PC-3 (cell line): ENCODE data around the gene MED13. TPM values are rescaled to one million over a fixed set of nuclear protein-coding genes. Genes with fewer than 3 reads are reported as not detected.
"Not testable (repeated sequence)": the region's sequence is repeated elsewhere in the genome, so short reads cannot be mapped to it uniquely, and the experiment has no call there.

Source experiments
- ATAC-seq: fragments of 200-7000 bp; cut with Tn5 transposase; 2 replicates; pipeline ENCODE4 v1.9.1; 2020; ENCODE audit warnings: mild to moderate bottlenecking, moderate library complexity
- BruUV-seq: library from RNA; stranded (reverse); fragments of 400-500 nt; replicated peaks from 2 replicates; lab custom pipeline; 2021; lab: Mats Ljungman, UMichigan
- CTCF ChIA-PET: fragments of 300-600 bp; sonication (Branson Sonifier 250); formaldehyde crosslinking; loops from one replicate; lab custom pipeline; 2022; ENCODE audit warnings: antibody characterized with exemption; lab: Charles Lee
- POLR2A ChIA-PET: fragments of 300-600 bp; sonication (Branson Sonifier 250); formaldehyde crosslinking; loops from one replicate; lab custom pipeline; 2022; ENCODE audit warnings: antibody characterized with exemption; ENCODE audit not compliant: unreplicated experiment; lab: Charles Lee
- DNase-seq: peaks from one replicate; pipeline ENCODE4 v3.0.0-alpha.2; 2015
- H2AFZ ChIP-seq: fragments of 300-600 bp; sonication (generic); 2 replicates; pipeline ENCODE4 v1.6.0; 2016; ENCODE audit warnings: antibody characterized with exemption, low read length
- H3F3A ChIP-seq: fragments of 300-600 bp; sonication (generic); one replicate; pipeline ENCODE4 v1.6.0; 2017; ENCODE audit warnings: antibody characterized with exemption, low read length, control low read depth, mild to moderate bottlenecking; ENCODE audit not compliant: unreplicated experiment
- H3K27ac ChIP-seq: fragments of 300-600 bp; sonication (generic); 2 replicates; pipeline ENCODE4 v1.5.1; 2016; ENCODE audit warnings: mild to moderate bottlenecking, low read length
- H3K27me3 ChIP-seq: fragments of 300-600 bp; sonication (generic); 2 replicates; pipeline ENCODE4 v1.6.1; 2016; ENCODE audit warnings: low read length, mixed read lengths
- H3K36me3 ChIP-seq: fragments of 300-600 bp; sonication (generic); 2 replicates; pipeline ENCODE4 v1.6.1; 2016; ENCODE audit warnings: low read depth, mixed run types, low read length, mixed read lengths
- H3K4me1 ChIP-seq: fragments of 300-600 bp; sonication (generic); 2 replicates; pipeline ENCODE4 v1.5.1; 2016; ENCODE audit warnings: low read length; ENCODE audit not compliant: insufficient read depth
- H3K4me2 ChIP-seq: fragments of 300-600 bp; sonication (generic); 2 replicates; pipeline ENCODE4 v1.6.0; 2016; ENCODE audit warnings: low read length
- H3K4me3 ChIP-seq: fragments of 300-600 bp; sonication (generic); 2 replicates; pipeline ENCODE4 v1.5.1; 2016; ENCODE audit warnings: mild to moderate bottlenecking, low read length, mixed read lengths
- H3K79me2 ChIP-seq: fragments of 300-600 bp; sonication (generic); 2 replicates; pipeline ENCODE4 v1.6.1; 2017; ENCODE audit warnings: low read length, mixed read lengths
- H3K9ac ChIP-seq: fragments of 300-600 bp; sonication (generic); 2 replicates; pipeline ENCODE4 v1.6.0; 2016; ENCODE audit warnings: mild to moderate bottlenecking, low read length
- H3K9me2 ChIP-seq: fragments of 300-600 bp; sonication (generic); replicated peaks from 2 replicates; pipeline ENCODE4 v1.6.1; 2016; ENCODE audit warnings: mixed run types, low read length, mixed read lengths
- H3K9me3 ChIP-seq: fragments of 300-600 bp; sonication (generic); 2 replicates; pipeline ENCODE4 v1.6.1; 2016; ENCODE audit warnings: low read length, mixed read lengths
- H4K20me1 ChIP-seq: fragments of 300-600 bp; sonication (generic); 2 replicates; pipeline ENCODE4 v1.6.1; 2016; ENCODE audit warnings: low read length, mixed read lengths
- CTCF ChIP-seq: fragments of 300-600 bp; sonication (generic); conservative IDR thresholded peaks from 2 replicates; pipeline ENCODE4 v1.5.1; 2017; ENCODE audit warnings: antibody characterized with exemption, low read depth, mild to moderate bottlenecking, low read length
- EZH2 ChIP-seq: fragments of 300-600 bp; sonication (generic); IDR thresholded peaks from one replicate; pipeline ENCODE4 v1.6.1; 2017; ENCODE audit warnings: antibody characterized with exemption, mild to moderate bottlenecking, low read length; ENCODE audit not compliant: unreplicated experiment
- EZH2phosphoT487 ChIP-seq: fragments of 300-600 bp; sonication (generic); IDR thresholded peaks from 2 replicates; pipeline ENCODE4 v1.6.1; 2018; ENCODE audit warnings: mild to moderate bottlenecking, antibody characterized with exemption, low read length, borderline replicate concordance
- intact Hi-C: fragments of 100-400 bp; cut with micrococcal nuclease; formaldehyde crosslinking; loops from 2 replicates; pipeline ENCODE4 v1.9.0; 2023
- total RNA-seq: library from RNA; depleted of rRNA; stranded (reverse); fragments of >200 nt; gene quantifications from 2 replicates; pipeline ENCODE4 v1.2.3, GENCODE V29; 2014

Gene MED13
- total RNA-seq, 1 experiment from 2014 or later: 36.8 TPM

DNA sequence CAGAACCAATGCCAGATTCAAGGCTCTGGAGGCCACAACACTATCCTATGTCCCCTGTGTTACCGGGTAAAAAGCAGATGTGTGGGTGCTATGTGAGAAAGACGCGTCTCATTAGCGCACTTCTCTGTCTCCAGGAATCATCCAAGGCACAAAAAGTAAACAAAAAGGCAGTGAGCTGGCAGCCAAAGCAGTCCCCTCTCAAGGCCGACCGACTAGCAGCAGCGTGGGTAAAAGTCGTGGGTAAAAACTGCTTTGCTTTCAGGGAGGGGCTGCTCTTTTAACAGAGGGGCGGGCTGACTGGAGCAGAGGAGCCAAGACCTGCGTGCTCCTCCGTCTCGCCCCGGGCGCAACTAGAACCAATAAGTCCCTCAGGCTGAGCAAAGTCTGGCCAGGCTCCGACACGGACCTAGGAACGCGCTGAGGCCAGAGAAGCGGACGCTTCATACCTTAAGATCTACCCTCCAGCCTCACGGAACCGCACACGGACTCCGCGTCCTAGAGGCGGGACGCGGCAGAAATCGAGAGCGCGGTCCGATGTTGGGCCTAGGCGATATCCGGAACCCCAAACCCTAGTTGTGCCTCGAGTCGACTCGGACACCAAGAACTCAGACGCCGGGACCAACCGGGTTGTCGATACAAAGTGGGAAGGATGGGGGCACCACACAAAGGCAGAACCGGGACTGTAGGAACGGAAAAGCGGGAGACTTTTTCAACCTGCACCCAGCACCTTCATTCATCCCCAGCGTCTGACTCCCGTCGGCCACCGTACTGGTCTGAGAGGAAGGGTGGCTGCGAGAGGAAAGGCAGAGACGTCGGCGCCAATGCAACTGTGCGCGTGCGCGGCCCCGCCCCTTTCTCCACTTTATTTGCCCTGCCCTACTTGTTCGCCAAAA lies 137.6 kb downstream of the MED13 start, which contains the start of gene INTS2:
Gene INTS2, minus strand, starts transcription at position 775 of the 893 bp plus-strand sequence. CDS start 1,338 bp downstream, outside the sequence.
- H2AFZ ChIP-seq: peak within 1 kb of the TSS; percentile 84
- H3K27ac ChIP-seq: peak within 1 kb of the TSS; percentile 68
- H3K9me2 ChIP-seq: no peaks in the 10 kb centered on the region
- ChIA-PET POLR2A (no interaction called here), CTCF (interaction anchor here (1.2 kb wide), 1 partner anchor 182 kb away, joined by 4 read pairs; no protein-coding TSS in a partner anchor)
- TSS peak; percentile 86 for BruUV-seq
- intact Hi-C loops: loop anchor here (5.0 kb wide), 2 partner anchors 65 to 140 kb away; partner anchors contain the start of genes BRIP1 and MED13
- no peaks in the 10 kb centered on the region for H3K27me3 ChIP-seq
- H3K36me3 ChIP-seq: peaks cover 4% of the 10 kb centered on the region
- ATAC-seq: peak; percentile 86
- H3F3A ChIP-seq: no peaks in the 10 kb centered on the region
- H3K79me2 ChIP-seq: peaks cover 19% of the 10 kb centered on the region
- peak; percentile 97 for DNase-seq
- H3K4me1 ChIP-seq: peaks cover 16% of the 10 kb centered on the region
- H3K4me2 ChIP-seq: peak within 1 kb of the TSS; percentile 90
- H3K9me3 ChIP-seq: no peaks in the 10 kb centered on the region
- TF ChIP-seq EZH2phosphoT487: no peak
- TF ChIP-seq EZH2: no peak
- TF ChIP-seq CTCF: no peak
- peak within 1 kb of the TSS; percentile 96 for H3K9ac ChIP-seq
- H3K4me3 ChIP-seq: peak within 1 kb of the TSS; percentile 88
- H4K20me1 ChIP-seq: no peaks in the 10 kb centered on the region

DNA sequence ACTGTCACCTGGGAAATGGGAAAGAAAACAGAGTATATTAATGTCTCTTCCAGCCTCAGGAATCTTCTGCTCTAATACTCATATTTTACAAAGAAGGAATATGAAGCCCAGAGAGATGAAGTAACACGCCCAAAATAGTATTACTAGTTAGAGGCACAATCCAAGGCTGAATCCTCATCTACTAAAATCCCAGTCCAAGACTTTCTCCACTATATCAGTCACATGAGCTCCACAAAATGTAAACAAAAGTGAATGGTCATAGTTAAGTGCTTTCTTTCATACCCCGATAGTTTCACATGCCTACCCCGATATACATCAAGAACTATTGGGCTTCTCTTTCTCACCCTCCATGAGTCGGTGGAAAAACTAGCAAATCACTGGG lies 138.3 kb downstream of the MED13 start:
- Histone ChIP-seq H3K4me2 (peak overlapping the region; percentile 90), H3K4me1 (peaks cover 16% of the 10 kb centered on the region), H3K27me3 (no peaks in the 10 kb centered on the region), H3K4me3 (peak overlapping the region; percentile 88), H3K27ac (peak overlapping the region; percentile 68), H4K20me1 (no peaks in the 10 kb centered on the region), H2AFZ (peak overlapping the region; percentile 84), H3F3A (no peaks in the 10 kb centered on the region), H3K9me3 (no peaks in the 10 kb centered on the region), H3K9ac (peak overlapping the region; percentile 96), H3K79me2 (peaks cover 19% of the 10 kb centered on the region), H3K36me3 (peaks cover 4% of the 10 kb centered on the region), H3K9me2 (no peaks in the 10 kb centered on the region)
- no TSS peak for BruUV-seq
- no peak for TF ChIP-seq EZH2phosphoT487
- no peak for TF ChIP-seq EZH2
- TF ChIP-seq CTCF: no peak
- intact Hi-C loops: loop anchor here (5.0 kb wide), 2 partner anchors 65 to 140 kb away; partner anchors contain the start of genes BRIP1 and MED13
- ATAC-seq: no peak; the same call in 1 of the 2 replicates
- CTCF ChIA-PET: no interaction called here
- DNase-seq: no peak
- POLR2A ChIA-PET: interaction anchor here (0.6 kb wide), 1 partner anchor 23 kb away, joined by 5 read pairs; no protein-coding TSS in a partner anchor

GRCh38 chr17:61915162-61915561 lies 149.9 kb downstream of the MED13 start:
- CTCF ChIA-PET, DNase-seq, ATAC-seq, H3K9ac ChIP-seq, BruUV-seq, H3F3A ChIP-seq, intact Hi-C loops, POLR2A ChIA-PET, H3K79me2 ChIP-seq, H2AFZ ChIP-seq, H3K27ac ChIP-seq, H3K4me2 ChIP-seq, H3K9me2 ChIP-seq, H3K4me3 ChIP-seq, H4K20me1 ChIP-seq, H3K9me3 ChIP-seq, H3K4me1 ChIP-seq, H3K27me3 ChIP-seq: not testable (repeated sequence)
- peaks cover 39% of the 10 kb centered on the region for H3K36me3 ChIP-seq
